Uterus (tissue), 2 donors: ENCODE data around the gene ALKBH3.

Experiments used
- POLR2A ChIP-seq, 2 donors: fragments of 450-650 bp; IDR thresholded peaks; one replicate each; pipeline ENCODE4 v1.6.1; 2016; ENCODE audit warnings: antibody characterized with exemption in 2 of 2, mild to moderate bottlenecking in 1 of 2, moderate library complexity in 1 of 2
- TF ChIP-seq, protein P1 (sequence below), 4 experiments: fragments of 200-600 bp in 2 of 4; fragments of 450-650 bp in 2 of 4; sonication (generic) in 2 of 4; IDR thresholded peaks; one replicate each; pipeline ENCODE4 v1.5.1; 2016 to 2019; ENCODE audit warnings: antibody characterized with exemption in 4 of 4, mild to moderate bottlenecking in 2 of 4, moderate library complexity in 1 of 4

DNA sequence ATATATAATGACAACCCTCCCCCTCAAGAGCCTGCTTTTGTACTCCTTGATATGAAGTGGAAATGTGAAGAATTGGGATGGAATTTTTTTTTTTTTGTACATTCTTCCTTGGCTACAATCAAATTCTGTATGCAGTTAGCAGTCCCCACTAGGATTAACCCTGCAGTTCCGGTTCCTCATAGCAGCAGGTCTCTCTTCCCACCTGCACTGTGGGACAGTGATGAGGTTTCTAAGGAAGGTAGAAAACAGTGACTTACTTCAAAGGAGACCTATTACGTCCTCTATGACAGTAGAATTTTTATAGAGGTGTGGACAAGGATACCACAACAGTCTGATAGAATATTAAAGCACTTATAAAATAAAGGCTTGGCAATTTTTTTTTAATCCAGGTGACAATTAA is 46.3 kb upstream of the ALKBH3 start:
- TF ChIP-seq POLR2A (IDR thresholded peaks at IDR 0.05), result no peak
- TF ChIP-seq, protein P1, sequence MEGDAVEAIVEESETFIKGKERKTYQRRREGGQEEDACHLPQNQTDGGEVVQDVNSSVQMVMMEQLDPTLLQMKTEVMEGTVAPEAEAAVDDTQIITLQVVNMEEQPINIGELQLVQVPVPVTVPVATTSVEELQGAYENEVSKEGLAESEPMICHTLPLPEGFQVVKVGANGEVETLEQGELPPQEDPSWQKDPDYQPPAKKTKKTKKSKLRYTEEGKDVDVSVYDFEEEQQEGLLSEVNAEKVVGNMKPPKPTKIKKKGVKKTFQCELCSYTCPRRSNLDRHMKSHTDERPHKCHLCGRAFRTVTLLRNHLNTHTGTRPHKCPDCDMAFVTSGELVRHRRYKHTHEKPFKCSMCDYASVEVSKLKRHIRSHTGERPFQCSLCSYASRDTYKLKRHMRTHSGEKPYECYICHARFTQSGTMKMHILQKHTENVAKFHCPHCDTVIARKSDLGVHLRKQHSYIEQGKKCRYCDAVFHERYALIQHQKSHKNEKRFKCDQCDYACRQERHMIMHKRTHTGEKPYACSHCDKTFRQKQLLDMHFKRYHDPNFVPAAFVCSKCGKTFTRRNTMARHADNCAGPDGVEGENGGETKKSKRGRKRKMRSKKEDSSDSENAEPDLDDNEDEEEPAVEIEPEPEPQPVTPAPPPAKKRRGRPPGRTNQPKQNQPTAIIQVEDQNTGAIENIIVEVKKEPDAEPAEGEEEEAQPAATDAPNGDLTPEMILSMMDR (IDR thresholded peaks at IDR 0.05), result no peak
